OCI-LY7 (cell line): ENCODE results near the gene TXNL4A.
"Not testable (repeated sequence)": the region's sequence is repeated elsewhere in the genome, so short reads cannot be mapped to it uniquely, and the experiment has no call there.

ENCODE experiments used
- CTCF ChIP-seq: fragments of 200-600 bp; sonication (generic); conservative IDR thresholded peaks from 2 replicates; pipeline ENCODE4 v1.5.1; 2014; ENCODE audit warnings: mild to moderate bottlenecking, antibody characterized with exemption, low read length, moderate library complexity, mixed read lengths
- EZH2phosphoT487 ChIP-seq: fragments of 200-600 bp; sonication (generic); IDR thresholded peaks from 2 replicates; pipeline ENCODE4 v1.6.1; 2018; ENCODE audit warnings: low read depth, borderline replicate concordance, mild to moderate bottlenecking, mixed run types, antibody characterized with exemption, low read length, moderate library complexity, mixed read lengths

GRCh38 chr18:80011496-80012137 is 23.3 kb upstream of the TXNL4A start:
- not testable (repeated sequence) for TF ChIP-seq CTCF, EZH2phosphoT487
